Stimulated activated CD8-positive, alpha-beta memory T cell treated with anti-CD3 and anti-CD28 coated beads, Interleukin-12 subunit alpha, Interleukin-12 subunit beta, amount 100 ng/mL, for 24 hours (primary cell): ENCODE data around the gene GOLGA6C.
A peak's percentile ranks its signal among the peaks of the same experiment; 100 is the strongest.
"Not testable (repeated sequence)": the region's sequence is repeated elsewhere in the genome, so short reads cannot be mapped to it uniquely, and the experiment has no call there.

Experiments
- DNase-seq: peaks from one replicate; pipeline ENCODE4 v3.0.0-alpha.2; 2020; ENCODE audit errors: extremely low read depth

GOLGA6C gene

DNA sequence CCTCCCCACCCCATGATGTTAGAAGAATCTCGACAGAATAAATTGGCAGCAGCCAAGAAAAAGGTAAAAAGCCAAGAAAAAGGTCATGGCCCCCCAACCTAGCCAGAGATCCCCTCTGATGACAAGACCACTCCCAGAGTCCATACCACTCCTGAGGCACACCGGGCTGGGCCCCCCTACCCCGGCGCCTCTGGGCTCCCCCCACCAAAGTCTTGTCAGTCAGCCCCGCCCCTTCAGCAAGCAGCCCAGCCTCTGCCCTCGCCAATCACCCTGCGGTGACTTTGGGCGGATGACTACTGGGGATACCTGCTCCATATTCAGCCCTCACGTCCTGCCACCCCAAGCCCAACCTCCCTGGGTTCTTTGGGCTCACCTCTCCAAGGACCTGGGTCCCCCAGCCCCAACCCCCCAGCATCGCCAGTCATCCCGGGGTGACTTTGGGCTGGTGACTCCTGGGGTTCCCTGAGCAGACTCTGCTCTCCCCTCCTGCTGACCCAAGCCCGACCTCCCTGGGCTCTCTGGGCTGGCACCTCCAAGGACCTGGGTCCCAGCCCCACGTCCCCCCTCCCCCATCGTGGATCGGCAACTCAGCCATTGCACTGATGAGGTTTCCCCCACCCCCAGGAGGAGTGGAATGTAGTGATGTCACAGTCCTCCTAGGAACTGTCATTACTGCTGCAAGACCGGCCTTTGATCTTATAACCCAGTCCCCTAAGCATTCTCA, 648 bp downstream of the GOLGA6C start:
- DNase-seq, result not testable (repeated sequence)

DNA sequence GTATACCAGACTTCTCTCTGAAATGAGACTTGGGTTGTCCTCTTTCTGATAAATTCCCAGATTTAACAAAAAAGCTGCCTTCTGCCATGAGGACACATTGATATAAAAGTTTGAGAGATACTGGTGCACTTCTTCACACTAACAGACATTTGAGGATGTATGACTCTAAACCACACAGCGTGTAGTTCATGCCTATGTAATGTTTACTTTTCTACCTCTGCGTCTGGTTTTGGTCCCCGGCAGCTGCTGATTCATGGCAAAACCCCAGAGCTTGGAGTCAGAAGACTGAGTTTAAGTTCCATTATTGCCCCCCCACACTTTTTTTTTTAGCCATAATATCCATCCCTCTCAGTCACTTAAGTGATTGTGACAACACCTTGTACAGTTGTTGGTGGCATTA, 1.7 kb downstream of the GOLGA6C start:
- DNase-seq, result not testable (repeated sequence)

DNA sequence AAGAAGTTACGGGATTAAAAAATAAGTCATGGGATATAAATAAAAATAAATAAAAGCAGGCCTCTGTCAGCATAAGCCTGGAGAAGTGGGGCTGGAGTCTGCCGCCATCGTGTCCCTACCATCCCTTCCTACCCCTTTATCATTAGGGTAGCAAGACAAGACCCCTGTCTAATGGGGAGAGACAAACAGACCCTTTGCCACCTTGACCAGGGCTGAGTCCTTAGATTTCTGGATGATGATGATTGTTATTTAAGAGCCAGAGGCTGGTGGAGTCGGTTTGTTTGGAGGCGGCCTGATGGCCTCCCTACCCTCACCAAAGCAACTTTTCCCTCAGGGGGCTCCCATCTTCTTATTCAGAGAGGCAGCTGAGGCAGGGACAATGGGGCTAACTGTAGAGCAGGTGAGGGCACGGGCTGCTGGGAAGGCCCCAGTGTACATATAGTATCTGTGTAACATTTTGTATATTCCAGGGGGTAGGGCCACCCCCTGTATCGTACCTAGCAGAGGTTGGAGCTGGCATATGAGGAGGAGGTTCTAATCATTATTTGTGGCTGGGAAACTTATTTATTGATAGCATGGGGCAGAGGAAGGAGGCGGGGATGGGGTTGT, 15.7 kb downstream of the GOLGA6C start:
- DNase-seq, result not testable (repeated sequence)

DNA sequence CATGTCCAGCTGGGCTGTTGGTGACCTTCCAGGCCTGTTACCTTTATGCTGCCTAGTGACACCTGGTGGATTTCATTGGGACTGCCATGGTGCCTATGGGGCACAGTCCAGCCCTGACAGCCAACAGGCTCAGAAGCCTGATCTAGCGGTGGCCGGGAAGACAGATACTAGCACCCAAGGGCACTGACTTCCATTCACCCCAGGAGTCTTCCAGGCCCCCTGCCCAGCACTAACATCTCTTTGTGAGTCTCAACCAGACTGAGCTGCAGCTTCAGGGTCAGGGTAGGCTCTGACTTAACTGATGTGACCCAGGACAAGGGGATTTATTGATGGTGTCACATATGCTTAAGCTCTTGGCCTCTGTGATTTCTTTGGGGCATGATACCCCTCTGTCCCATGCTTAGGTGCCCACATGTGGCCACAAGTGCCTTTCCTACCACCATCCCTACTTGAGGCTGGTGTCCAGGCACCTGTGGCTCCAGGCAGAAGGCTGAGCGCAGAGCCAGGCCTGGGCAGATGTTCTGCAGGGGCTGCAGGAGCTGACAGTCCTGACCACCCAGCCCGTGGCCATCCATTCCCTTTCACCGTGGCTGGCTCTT, 16.5 kb downstream of the GOLGA6C start:
- peak; percentile 21 for DNase-seq

DNA sequence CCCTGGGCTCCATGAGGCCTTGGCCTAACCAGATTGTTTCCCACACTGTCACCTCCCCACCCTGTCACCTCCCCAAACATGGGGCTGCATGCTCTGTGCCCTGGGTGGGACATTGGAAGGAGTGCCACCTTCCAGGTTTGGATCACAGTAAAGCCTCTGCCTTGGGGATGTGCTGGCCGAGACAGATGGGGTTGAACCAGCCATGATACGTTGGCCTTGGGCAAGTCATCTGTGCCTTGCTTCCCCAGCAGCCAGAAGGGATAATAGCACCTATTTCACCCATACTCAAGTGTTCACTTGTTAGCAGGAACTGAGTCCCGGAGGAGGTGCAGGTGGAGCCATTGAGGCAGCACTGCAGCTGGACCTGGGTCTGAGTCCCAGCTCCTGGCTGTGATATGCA, 17.5 kb downstream of the GOLGA6C start:
- DNase-seq, result not testable (repeated sequence)

DNA sequence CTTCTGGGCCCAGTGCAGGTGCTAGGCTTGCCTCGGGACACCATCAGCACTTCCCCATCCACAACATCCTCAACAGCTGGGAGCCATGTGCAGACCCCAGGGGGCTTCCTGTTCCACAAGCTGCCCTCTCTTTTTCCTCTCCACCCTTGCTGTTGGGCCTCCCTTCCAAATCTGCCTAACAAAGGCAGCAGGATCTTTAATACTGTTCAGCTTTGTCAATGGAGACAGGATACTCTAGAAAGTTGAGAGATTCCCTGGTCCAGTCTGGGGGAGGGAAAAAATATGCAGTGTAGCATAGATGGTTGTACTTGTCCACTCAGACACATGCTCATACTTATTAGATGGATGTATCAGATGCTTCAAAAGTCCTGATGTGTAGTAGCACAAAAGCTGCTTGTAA, 20.4 kb downstream of the GOLGA6C start:
- DNase-seq, result not testable (repeated sequence)

DNA sequence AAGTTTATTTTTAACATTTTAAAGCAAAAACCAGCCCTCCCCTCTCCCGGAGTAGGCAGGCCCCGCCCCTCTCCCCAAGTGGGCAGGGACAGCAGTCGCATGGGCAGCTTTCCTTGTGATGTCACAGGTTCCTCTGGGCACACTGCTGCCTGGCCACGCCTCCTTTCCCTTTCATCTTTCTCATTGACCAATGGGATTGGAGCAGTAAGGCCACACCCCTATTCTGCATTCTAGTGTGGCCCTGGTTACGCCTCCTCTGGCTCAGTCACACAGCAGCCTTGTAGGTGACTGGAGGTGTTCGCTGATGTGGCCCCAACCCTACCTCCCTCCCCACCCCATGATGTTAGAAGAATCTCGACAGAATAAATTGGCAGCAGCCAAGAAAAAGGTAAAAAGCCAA, 24.4 kb downstream of the GOLGA6C start, which contains the start of gene GOLGA6D:
TSS of gene GOLGA6D (plus strand) at position 264 of the 400 bp plus-strand sequence. CDS start at position 305, 41 bp downstream.
- not testable (repeated sequence) for DNase-seq

DNA sequence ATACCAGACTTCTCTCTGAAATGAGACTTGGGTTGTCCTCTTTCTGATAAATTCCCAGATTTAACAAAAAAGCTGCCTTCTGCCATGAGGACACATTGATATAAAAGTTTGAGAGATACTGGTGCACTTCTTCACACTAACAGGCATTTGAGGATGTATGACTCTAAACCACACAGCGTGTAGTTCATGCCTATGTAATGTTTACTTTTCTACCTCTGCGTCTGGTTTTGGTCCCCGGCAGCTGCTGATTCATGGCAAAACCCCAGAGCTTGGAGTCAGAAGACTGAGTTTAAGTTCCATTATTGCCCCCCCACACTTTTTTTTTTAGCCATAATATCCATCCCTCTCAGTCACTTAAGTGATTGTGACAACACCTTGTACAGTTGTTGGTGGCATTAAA, 26.0 kb downstream of the GOLGA6C start:
- DNase-seq, result not testable (repeated sequence)

DNA sequence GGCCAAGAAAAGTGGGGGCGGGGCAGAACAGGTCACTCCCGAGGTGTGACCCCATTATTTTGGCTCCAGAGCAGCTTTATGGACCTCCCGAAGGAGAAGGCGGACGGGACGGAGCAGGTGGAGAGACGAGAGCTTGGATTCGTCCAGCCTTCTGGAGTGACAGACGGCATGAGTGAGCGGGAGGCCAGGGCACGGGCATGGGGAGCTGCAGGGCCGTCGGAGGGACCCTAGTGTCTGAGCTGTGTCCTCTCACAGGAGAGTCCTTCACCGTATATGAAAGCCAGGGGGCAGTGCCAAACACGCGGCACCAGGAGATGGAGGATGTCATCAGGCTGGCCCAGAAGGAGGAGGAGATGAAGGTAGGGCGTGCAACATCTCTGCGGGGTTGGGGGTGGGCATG, 35.5 kb downstream of the GOLGA6C start:
- DNase-seq, result not testable (repeated sequence)

DNA sequence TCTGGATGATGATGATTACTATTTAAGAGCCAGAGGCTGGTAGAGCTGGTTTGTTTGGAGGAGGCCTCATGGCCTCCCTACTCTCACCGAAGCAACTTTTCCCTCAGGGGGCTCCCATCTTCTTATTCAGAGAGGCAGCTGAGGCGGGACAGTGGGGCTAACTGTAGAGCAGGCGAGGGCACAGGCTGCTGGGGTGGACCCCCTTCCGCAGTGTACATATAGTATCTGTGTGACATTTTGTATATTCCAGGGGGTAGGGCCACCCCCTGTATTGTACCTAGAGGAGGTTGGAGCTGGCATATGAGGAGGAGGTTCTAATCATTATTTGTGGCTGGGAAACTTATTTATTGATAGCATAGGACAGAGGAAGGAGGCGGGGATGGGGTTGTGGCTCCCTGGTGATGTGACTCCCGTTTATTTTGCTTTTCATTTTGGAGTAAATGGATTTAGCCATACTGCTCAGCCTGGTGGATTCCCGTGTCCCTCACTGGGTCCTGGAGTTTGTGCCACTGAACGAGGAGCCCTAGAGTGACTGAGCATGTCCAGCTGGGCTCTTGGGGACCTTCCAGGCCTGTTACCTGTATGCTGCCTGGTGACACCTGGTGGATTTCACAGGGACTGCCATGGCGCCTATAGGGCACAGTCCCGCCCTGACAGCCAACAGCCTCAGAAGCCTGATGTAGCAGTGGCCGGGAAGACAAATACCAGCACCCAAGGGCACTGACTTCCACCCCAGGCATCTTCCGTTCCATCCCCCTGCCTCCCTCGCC, 40.6 kb downstream of the GOLGA6C start:
- not testable (repeated sequence) for DNase-seq

DNA sequence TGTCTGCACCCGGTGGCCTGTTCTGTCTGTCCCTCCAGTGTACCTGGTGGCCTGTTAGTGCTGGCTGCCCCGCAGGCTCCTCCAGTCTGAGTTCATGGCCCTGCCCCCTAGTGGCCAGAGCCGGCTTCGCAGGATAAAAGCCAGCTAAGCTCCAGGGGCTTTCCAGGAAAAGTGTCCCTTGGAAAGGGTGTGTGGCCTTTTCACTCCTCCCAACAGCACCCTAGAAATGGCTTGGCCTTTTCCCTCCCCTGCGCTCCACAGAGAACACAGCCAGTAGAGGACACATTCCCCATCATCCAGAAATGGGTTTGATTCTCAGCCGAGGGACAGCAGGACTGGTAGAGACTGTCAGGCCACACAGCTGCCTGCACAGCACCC, 41.2 kb downstream of the GOLGA6C start:
- DNase-seq, result not testable (repeated sequence)

DNA sequence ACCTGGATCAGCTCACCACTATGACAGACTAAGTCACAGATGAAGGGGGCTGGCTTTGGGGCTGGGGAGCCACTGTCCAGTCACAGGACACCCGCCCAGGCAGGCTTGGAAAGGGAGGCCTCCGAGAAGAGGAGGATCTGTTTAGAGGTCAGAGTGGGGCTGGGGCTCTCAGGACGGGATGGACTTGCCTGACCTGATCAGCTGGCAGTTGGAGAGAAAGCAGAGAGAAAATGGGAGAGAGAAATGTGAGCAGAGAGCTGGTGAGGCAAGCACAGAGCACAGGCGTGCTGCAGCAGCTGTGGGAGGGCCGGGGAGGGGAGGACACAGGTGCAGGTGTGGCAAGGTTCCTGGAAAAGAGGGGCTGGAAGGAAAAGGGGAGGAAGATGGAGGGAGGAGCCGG, 41.9 kb downstream of the GOLGA6C start:
- DNase-seq, result not testable (repeated sequence)

DNA sequence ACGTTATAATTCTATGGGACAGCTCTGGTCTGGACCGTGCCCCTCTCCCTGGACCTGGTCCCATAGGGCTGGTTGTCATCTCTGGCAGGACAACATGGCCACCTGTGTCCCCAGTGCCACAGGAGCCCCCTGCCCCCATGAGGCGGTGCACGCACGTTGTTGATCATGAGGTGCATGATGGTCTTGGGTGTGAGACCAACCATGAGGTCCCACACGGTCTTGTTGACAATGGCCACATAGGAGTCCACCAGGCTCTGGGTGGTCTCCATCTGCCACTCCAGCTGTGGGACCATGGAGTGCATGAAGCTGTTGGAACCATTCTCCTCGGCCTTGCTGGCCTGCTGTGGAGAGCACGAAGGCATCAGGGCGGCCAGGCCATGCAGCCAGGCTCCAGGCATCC, 44.2 kb downstream of the GOLGA6C start:
- no peak for DNase-seq

DNA sequence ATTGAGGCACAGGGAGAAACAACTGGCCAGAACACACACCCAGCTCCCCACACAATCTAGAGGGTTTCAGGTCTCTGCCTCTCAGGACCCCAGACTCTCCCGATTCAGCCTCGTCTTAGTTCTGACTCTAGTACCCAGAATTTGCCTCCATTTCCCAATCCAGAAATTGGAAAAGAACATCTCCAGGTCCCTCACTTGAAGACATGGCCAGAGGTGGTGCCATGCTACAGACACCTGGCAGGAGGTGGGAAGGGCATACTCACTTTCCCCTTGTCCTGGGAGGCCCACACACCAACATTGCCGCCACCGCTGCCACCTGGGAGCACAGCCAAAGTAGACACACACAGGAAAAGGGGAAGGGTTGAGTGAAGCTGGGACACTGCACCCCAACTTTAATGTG, 44.6 kb downstream of the GOLGA6C start:
- DNase-seq, result not testable (repeated sequence)

DNA sequence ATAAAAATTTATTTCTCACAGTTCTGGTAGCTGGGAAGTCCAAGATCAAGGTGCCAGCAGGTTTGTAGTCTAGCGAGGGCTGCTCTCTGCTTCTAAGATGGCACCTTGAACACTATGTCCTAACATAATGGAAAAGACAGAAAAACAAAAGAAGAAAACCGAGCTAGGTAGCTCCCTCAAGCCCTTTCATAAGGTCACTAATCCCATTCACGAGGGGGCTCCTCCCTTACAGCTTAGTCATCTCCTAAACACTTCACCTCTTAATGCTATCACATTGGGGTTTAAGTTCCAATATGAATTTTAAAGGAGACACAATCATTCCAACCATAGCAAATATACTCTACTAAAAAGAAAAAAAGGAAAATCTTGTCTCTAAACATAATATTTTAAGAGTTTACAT, 48.1 kb downstream of the GOLGA6C start:
- no peak for DNase-seq

DNA sequence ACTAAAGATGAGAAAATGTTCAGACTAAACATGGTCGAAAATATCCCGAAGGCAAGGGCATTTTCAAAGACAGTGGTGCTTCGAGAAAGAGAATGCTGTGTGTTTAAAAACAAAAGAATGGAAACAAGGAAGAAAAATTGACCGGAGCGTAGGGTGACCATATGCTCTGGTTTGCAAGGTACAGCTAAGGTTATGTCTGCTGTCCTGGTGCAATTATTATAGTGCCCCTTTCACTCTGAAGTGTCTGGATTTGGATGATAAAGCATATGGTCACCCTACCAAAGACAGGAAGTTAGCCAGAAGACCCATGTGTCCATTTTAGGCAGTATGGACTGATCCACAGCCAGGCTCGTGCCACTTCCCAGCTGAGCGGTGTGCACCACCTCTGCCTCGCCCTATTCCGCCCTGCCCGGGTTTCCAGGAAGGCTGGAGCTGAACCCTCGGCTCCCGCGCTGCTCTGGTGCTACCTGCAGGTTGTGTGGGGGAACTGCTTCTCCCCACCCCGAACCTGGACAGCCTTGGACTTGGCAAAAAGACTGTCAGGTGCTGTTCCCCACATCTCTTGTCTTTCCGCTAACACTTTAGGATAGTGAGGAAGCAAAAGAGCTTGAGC, 49.8 kb downstream of the GOLGA6C start:
- no peak for DNase-seq

DNA sequence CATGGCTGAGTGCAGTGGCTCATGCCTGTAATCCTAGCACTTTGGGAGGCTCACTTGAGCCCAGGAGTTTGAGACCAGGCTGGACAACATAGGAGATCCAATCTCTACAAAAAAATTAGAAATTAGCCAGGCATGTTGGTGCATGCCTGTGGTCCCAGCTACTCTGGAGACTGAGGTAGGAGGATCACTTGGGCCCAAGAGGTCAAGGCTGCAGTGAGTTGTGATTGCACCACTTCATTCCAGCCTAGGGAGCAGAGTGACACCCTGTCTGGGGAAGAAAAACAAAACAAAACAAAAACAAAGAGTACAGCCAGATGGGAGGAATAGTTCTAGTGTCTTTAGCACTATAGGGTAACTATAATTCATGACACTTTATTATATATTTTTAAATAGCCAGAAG, 51.6 kb downstream of the GOLGA6C start:
- DNase-seq, result no peak

DNA sequence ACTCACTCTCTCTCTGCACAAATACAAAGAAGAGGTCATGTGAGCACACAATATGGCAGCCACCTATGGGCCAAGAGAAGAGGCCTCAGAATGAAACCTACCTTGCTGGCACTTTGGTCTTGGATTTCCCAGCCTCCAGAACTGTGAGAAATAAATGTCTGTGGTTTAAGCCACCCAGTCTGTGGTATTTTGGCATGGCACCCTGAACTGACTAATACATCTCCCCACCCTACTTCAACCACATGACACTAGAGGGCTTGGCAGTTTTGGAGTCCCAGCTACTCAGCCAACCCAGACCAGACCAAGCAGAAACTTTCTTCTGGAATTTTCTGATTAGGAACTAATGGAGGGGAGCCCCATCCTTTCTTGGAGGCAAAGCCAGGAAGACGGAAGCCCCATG, 54.4 kb downstream of the GOLGA6C start:
- DNase-seq, result not testable (repeated sequence)

DNA sequence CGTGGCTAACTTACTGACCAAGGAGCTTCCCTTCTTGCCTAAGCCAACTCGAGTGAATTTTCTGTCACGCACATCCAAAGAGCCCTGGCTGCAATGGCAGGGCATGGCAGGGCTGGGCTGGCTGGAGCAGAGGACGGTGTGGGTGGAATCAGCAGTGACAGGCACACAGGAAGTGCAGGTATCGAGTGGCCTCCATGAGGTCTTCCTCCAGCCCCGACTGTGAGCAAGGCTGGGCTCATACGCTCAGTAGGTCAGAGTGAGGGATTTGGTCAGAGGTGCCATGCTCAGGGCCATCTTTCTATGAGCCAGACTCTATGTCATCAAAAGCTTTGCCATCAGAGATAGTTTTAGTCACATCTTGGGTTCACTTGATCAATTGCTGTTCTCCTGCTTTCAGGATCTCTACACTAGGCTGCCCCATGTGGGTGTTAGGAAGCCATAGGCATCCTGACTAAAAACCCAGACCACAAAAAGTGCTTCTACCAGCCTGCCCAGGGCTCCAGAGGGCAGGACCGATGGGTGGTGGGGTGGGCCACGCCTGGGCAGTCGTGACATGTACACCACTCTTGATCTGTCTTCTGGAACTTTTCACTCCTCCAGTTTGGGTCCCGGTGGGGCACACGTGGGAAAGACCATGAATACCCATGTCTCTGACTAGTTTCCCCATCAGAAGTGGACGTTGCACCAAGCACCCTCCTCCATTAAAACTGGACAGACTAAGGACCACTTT, 55.1 kb downstream of the GOLGA6C start:
- DNase-seq, result no peak

DNA sequence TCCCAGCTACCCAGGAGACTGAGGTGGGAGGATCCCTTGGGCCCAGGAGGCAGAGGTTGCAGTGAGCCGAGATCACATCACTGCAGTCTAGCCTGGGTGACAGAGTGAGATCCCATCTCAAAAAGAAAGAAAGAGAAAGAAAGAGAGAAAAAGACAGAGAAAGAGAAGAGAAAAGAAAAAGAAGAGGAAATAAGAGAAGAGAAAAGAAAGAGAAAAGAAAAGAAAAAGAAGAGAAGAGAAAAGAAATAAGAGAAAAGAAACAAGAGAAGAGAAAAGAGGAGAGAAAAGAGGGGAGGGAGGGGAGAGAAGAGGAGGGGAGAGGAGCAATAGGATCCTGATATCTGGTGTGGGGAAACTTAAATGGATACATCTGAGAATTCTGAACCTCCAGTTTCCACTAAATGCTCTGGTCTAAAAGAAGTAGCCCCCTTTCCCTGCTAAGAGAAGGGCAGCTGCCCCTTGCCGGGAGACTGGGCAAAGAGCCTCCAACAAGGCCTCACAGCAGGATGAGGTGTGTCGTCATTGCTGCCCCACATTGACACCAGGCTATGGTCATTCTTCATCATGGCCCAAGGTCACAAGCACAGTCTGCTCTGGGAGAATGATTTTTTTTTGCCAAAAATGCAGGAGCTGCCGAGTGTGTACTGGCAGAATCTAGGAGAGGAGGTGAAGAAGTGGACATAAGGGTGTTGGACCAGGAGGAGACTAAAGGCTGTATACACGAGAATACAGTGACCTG, 56.6 kb downstream of the GOLGA6C start:
- DNase-seq, result no peak
